GM21526 (cell line): ENCODE results near the gene FNDC8.

Source experiments
- ATAC-seq: cut with Tn5 transposase; IDR thresholded peaks from one replicate; pipeline ENCODE4 v1.9.1; 2021; ENCODE audit warnings: moderate library complexity; ENCODE audit not compliant: unreplicated experiment, low FRiP score

FNDC8 gene

GRCh38 chr17:35121315-35121714 lies at the start of gene FNDC8:
Gene FNDC8 (plus strand): TSS chr17:35121615. CDS start chr17:35121694, 79 bp downstream.
- no peak for ATAC-seq

- no peak for ATAC-seq
These were observed 48.1 kb upstream of the FNDC8 start for GRCh38 chr17:35073183-35073790.

GRCh38 chr17:35073991-35074627 lies 47.3 kb upstream of the FNDC8 start:
- no peak for ATAC-seq

GRCh38 chr17:35074711-35075707 lies 46.4 kb upstream of the FNDC8 start:
- ATAC-seq = no peak

GRCh38 chr17:35076874-35077273 lies 44.5 kb upstream of the FNDC8 start:
- no peak for ATAC-seq

- no peak for ATAC-seq
These were observed 41.6 kb upstream of the FNDC8 start for GRCh38 chr17:35079547-35080423.

GRCh38 chr17:35080536-35080935 lies 40.9 kb upstream of the FNDC8 start:
- ATAC-seq = no peak

- ATAC-seq = no peak
These were observed 39.8 kb upstream of the FNDC8 start for GRCh38 chr17:35081638-35082037.

- ATAC-seq = no peak
These were observed 39.2 kb upstream of the FNDC8 start for GRCh38 chr17:35082073-35082657.

- ATAC-seq = no peak
These were observed 38.3 kb upstream of the FNDC8 start for GRCh38 chr17:35083071-35083470.

GRCh38 chr17:35084987-35085386 lies 36.4 kb upstream of the FNDC8 start:
- ATAC-seq = no peak

GRCh38 chr17:35086164-35086563 lies 35.3 kb upstream of the FNDC8 start:
- no peak for ATAC-seq

- no peak for ATAC-seq
These were observed 34.4 kb upstream of the FNDC8 start for GRCh38 chr17:35086931-35087573.

- no peak for ATAC-seq
These were observed 33.6 kb upstream of the FNDC8 start for GRCh38 chr17:35087731-35088355.

- ATAC-seq = no peak
These were observed 33.0 kb upstream of the FNDC8 start for GRCh38 chr17:35088356-35088880.

- peak; percentile 70 for ATAC-seq
These were observed 32.4 kb upstream of the FNDC8 start for GRCh38 chr17:35088881-35089585.

GRCh38 chr17:35089586-35090296 lies 31.7 kb upstream of the FNDC8 start:
- peak; percentile 8 for ATAC-seq
